Thyroid gland (tissue), 4 donors: ENCODE results near the gene CPNE4. TPM values are rescaled to one million over a fixed set of nuclear protein-coding genes. Genes with fewer than 3 reads are reported as not detected.

Source experiments
- DNase-seq, 2 donors: peaks; one replicate each; pipeline ENCODE4 v3.0.0-alpha.2; 2019
- H3K27ac ChIP-seq, 3 donors: fragments of 200-600 bp; sonication (generic); 1 replicate in 2 of 3; 2 replicates in 1 of 3; pipeline ENCODE4 v1.5.1; 2016 to 2019; ENCODE audit warnings: mild to moderate bottlenecking in 1 of 3, moderate library complexity in 1 of 3
- H3K27me3 ChIP-seq: fragments of 200-600 bp; sonication (generic); one replicate; pipeline ENCODE4 v1.5.1; 2019
- H3K36me3 ChIP-seq, 2 donors: fragments of 200-600 bp; sonication (generic); one replicate each; pipeline ENCODE4 v1.5.1; 2016 to 2019
- H3K4me1 ChIP-seq, 2 donors: fragments of 200-600 bp; sonication (generic); one replicate each; pipeline ENCODE4 v1.5.1; 2017 to 2019
- H3K4me3 ChIP-seq, 3 donors: fragments of 200-600 bp; sonication (generic); replicated peaks in 1 of 3; 1 replicate in 2 of 3; 2 replicates in 1 of 3; pipeline ENCODE4 v1.5.1; 2016; ENCODE audit warnings: mild to moderate bottlenecking in 1 of 3
- H3K9me3 ChIP-seq: fragments of 200-600 bp; sonication (generic); one replicate; pipeline ENCODE4 v1.5.1; 2017
- POLR2A ChIP-seq, 2 donors: fragments of 450-650 bp; IDR thresholded peaks; one replicate each; pipeline ENCODE4 v1.6.1; 2017; ENCODE audit warnings: antibody characterized with exemption in 2 of 2, mild to moderate bottlenecking in 2 of 2, moderate library complexity in 1 of 2
- WGBS, 2 donors: methylation state at CpG; one replicate each; pipeline ENCODE4 v1.1.5; 2017; 5-methylcytosine and 5-hydroxymethylcytosine counted together
- intact Hi-C: fragments of 100-400 bp; cut with DNase I; formaldehyde crosslinking; loops from one replicate; pipeline ENCODE4 v1.15.1; 2023
- total RNA-seq, 4 donors: library from RNA; depleted of rRNA; stranded (reverse); fragments of >200 nt; gene quantifications; one replicate each; pipeline ENCODE4 v1.2.3, GENCODE V29; 2016
- TF ChIP-seq, protein P1 (sequence below), 6 experiments: fragments of 200-600 bp in 3 of 6; fragments of 450-650 bp in 3 of 6; sonication (generic) in 3 of 6; IDR thresholded peaks; one replicate each; pipeline ENCODE4 v1.5.1; 2016 to 2019; ENCODE audit warnings: antibody characterized with exemption in 6 of 6, mild to moderate bottlenecking in 2 of 6, inconsistent platforms in 1 of 6, moderate library complexity in 1 of 6

CPNE4 gene
- total RNA-seq, 4 donors from 2014 or later: not detected

DNA sequence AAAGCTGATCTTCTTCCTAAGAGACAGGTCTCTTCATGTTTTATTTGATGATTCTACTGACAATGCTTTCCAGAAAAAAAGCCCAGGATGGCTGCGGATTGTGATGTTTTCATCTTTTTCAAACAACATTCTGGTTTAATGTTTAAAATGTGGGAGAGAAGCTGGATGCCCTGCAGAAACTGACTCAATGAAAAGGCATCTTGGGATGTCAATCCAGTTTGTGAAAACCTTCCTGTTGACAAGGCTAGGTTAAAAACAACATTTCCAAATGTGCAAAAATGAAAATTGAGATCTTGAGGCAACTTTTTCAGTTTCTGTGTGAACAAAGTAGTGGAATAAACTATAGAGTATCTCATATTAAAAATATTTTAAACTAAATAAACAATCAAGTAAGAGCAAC lies 376.0 kb downstream of the CPNE4 start:
- TF ChIP-seq POLR2A (IDR thresholded peaks at IDR 0.05): no peak
- TF ChIP-seq, protein P1, sequence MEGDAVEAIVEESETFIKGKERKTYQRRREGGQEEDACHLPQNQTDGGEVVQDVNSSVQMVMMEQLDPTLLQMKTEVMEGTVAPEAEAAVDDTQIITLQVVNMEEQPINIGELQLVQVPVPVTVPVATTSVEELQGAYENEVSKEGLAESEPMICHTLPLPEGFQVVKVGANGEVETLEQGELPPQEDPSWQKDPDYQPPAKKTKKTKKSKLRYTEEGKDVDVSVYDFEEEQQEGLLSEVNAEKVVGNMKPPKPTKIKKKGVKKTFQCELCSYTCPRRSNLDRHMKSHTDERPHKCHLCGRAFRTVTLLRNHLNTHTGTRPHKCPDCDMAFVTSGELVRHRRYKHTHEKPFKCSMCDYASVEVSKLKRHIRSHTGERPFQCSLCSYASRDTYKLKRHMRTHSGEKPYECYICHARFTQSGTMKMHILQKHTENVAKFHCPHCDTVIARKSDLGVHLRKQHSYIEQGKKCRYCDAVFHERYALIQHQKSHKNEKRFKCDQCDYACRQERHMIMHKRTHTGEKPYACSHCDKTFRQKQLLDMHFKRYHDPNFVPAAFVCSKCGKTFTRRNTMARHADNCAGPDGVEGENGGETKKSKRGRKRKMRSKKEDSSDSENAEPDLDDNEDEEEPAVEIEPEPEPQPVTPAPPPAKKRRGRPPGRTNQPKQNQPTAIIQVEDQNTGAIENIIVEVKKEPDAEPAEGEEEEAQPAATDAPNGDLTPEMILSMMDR (IDR thresholded peaks at IDR 0.05): no peak
- Histone ChIP-seq H3K9me3 (no peaks in the 10 kb centered on the region), H3K27me3 (no peaks in the 10 kb centered on the region), H3K27ac (no peak overlapping the region), H3K4me3 (no peak overlapping the region), H3K4me1 (no peaks in the 10 kb centered on the region), H3K36me3 (no peaks in the 10 kb centered on the region)
- DNase-seq: no peak
- 48 to 53% methylated on average over 1 of the region's 1 CpG for WGBS, 2 donors
- intact Hi-C loops: no loop called here

DNA sequence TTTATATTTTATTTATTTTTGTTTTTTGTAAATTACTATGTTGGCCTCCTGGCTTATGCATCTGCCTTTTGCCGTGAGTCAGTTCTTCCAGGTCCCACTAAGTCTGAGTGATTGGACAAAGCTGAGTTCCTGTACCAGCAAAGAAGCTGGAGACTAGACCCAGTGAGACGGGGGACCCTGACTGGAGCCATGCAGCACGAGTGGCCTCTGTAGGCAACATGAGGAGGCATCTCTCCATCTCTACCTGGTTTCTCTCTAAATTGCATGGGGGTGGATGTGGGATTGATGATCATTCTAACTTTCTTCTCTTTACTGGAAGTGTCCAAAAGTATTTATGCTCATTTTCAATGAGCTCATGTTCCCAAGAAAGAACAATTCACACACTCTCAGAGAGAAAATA lies 376.7 kb downstream of the CPNE4 start:
- Histone ChIP-seq H3K36me3 (no peaks in the 10 kb centered on the region), H3K9me3 (no peaks in the 10 kb centered on the region), H3K27ac (no peak overlapping the region), H3K27me3 (no peaks in the 10 kb centered on the region), H3K4me1 (no peaks in the 10 kb centered on the region), H3K4me3 (no peak overlapping the region)
- intact Hi-C loops: no loop called here
- TF ChIP-seq POLR2A (IDR thresholded peaks at IDR 0.05): no peak
- TF ChIP-seq, protein P1 (IDR thresholded peaks at IDR 0.05): no peak
- DNase-seq: no peak
- 83 to 85% methylated on average over 3 of the region's 3 CpGs for WGBS, 2 donors

DNA sequence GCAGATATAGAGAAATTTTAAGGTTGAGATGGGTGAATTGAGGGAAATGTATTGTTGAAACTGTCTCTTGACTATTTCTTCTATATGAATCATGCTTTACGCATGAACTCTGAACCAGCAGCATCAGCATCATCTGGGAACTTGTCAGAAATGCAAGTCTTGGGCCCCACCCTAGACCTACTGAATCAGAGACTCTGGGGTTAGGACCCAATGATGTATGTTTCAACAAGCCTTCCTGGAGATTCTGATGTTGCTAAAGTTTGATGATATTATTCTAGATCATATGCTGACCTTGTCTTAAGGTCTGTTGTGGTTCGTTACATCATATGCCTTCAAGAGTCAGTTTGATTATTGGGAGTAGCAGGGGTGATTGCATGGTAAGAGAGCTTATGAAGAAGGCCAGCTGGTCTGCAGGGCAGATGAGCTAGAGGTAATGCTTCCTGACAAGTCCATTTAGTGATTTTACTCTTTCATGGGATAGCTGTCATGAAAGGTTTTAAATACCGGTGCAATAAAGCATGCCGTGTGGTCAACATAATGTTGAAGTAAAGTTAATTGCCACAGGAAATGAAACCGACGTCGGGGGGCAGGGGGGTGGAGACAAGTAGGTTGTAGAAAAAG lies 379.6 kb downstream of the CPNE4 start:
- WGBS, 2 donors: 72 to 79% methylated on average over 7 of the region's 7 CpGs
- DNase-seq: no peak
- Histone ChIP-seq H3K9me3 (no peaks in the 10 kb centered on the region), H3K4me3 (no peak overlapping the region), H3K4me1 (no peaks in the 10 kb centered on the region), H3K27ac (no peak overlapping the region), H3K36me3 (no peaks in the 10 kb centered on the region), H3K27me3 (no peaks in the 10 kb centered on the region)
- TF ChIP-seq, protein P1 (IDR thresholded peaks at IDR 0.05): no peak
- TF ChIP-seq POLR2A (IDR thresholded peaks at IDR 0.05): no peak
- intact Hi-C loops: no loop called here

DNA sequence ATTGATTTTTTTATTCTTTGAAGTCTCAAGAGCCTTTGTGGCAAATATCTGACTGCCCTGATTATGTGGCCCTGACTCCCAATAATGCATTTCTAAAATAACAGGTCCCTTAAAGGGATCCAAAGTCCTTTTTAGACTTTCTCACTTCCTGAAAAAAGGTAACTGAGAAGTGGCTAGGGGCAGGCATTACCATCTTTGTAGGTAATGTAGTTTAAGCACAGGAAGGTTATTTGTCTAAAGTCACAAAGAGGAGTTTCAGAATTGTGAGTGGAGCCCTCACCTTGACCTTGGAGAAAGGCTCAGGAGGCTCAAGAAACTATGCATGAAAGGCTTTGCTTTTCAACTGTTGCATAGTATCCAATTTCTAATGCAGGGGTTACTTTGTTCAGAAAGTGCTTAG lies 389.2 kb downstream of the CPNE4 start:
- Histone ChIP-seq H3K27ac (no peak overlapping the region), H3K9me3 (no peaks in the 10 kb centered on the region), H3K27me3 (no peaks in the 10 kb centered on the region), H3K4me1 (no peaks in the 10 kb centered on the region), H3K36me3 (no peaks in the 10 kb centered on the region), H3K4me3 (no peak overlapping the region)
- intact Hi-C loops: no loop called here
- DNase-seq: no peak
- TF ChIP-seq, protein P1 (IDR thresholded peaks at IDR 0.05): no peak

DNA sequence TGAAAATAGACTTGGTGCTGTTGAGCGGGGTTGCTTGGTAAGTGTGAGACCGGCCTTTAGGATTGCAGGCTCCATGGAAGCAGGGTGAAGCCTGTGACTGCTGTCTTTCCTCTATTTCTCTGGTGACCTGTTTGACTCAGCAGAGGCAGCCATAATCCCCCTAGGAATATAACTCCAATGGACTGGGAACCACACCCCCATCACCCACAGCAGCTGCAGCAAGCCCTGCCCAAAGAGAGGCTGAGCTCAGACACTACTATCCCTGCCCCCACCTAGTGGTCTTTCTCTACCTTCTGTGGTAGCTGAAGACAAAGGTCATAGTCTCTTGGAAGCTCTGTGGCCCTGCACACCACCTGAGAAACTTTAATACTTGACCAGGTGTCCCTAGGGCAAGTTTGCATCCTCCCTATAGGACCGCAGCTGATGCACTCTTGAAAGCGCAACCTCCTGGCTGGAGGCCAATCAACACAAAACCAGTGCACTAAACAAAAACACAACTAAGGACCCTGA lies 398.5 kb downstream of the CPNE4 start:
- Histone ChIP-seq H3K9me3 (no peaks in the 10 kb centered on the region), H3K36me3 (no peaks in the 10 kb centered on the region), H3K4me1 (no peaks in the 10 kb centered on the region), H3K27ac (no peak overlapping the region), H3K27me3 (no peaks in the 10 kb centered on the region), H3K4me3 (no peak overlapping the region)
- intact Hi-C loops: no loop called here
- TF ChIP-seq, protein P1 (IDR thresholded peaks at IDR 0.05): no peak
- TF ChIP-seq POLR2A (IDR thresholded peaks at IDR 0.05): no peak
- 79 to 85% methylated on average over 4 of the region's 4 CpGs for WGBS, 2 donors
- no peak for DNase-seq
